ENCODE measurements around the gene C10orf67.
"Not testable (repeated sequence)": the region's sequence is repeated elsewhere in the genome, so short reads cannot be mapped to it uniquely, and the experiment has no call there.

C10orf67 gene

GRCh38 chr10:23263441-23264164 is 81.0 kb downstream of the C10orf67 start:
- DNase-seq = no peak

DNA sequence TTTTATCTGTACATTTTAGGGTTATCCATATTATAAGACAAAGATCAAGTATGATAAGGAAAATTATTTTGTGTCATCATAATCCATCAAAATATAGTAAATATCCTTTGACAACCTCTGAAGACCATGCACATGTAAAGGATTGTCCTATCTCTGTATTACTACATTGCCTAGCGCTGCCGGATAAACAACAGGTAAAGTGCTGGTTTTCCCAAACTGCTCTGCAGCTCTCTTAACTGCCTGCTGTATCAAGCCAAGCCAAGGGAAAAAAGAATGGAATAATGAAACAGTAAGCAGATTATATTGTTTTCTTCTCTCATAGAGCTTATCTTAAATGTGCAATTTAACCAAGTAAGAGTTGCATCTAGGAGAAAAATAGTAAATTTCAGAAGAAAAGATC is 81.7 kb downstream of the C10orf67 start:
- no peak for DNase-seq

DNA sequence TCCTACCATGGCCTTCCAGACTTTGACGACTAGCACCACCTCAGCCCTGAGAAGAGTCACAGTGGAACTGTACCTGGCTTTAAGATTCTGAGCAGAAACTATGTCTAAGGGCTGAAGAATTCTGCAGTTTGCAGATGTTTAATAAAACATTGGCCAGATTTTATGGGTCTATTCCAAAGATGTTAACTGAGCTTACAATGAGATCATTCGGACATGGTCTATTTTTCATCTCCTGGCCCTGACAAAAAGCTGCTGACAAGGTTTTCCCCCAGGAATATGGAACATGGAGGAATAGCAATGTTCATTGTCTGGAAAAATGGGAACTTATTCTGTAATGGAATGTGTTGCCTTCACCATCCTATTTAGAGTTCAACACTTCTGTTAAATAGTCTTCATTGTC is 86.1 kb downstream of the C10orf67 start:
- no peak for DNase-seq

DNA sequence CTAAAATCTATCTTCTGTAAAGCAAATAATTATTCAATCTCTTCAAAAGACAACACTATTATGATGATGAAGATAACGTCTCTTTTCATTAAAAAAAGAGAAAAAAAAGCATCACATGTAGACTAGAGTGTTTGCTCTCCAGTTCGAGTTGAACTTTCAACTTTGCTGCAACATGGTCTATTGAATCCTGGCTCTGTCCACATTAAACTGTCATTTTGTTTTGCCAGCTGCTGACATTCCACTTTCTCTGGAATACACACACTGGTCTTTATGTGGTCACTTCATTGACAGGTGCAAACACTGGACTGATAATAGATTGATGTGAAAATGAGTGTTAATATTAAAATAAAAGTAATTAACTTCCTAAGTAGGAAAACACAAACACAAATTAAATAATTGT is 90.8 kb downstream of the C10orf67 start:
- no peak for DNase-seq

GRCh38 chr10:23252859-23253258 is 91.7 kb downstream of the C10orf67 start:
- not testable (repeated sequence) for DNase-seq

GRCh38 chr10:23241779-23242178 is 102.8 kb downstream of the C10orf67 start:
- not testable (repeated sequence) for DNase-seq

GRCh38 chr10:23238015-23238414 is 106.6 kb downstream of the C10orf67 start:
- no peak for DNase-seq

GRCh38 chr10:23230582-23230981 is 114.0 kb downstream of the C10orf67 start:
- no peak for DNase-seq

GRCh38 chr10:23217471-23217870 is 127.1 kb downstream of the C10orf67 start:
- no peak for DNase-seq

DNA sequence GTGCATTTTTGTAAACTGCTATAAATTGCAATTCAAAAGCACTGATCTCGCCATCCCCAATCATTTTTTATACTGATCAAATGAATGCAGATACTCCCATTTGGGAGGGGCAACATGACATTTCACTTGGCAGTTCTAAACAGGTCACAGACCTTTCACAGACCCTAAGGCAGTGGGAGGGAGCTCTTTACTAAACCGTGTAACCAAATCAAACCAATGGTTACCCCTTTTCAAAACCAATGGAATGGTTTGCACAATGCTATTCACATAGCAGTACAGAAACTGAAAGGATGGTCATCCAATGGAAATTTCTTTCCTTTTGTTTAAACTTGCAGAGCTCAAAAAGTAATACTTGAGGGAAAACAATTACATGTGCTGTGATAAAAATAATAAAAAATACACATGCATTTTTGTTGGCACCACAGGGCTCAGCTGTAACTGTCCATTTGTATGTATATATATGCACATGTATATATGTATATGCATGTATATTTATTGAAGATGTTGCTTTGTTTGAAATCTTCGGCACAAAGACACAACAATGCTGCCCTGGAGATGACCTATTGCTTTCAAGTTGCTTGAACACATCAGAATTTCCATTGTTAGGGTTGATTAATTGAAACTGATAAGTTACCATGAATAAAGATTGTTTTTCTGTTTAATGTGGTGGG is 138.5 kb downstream of the C10orf67 start:
- DNase-seq = no peak

DNA sequence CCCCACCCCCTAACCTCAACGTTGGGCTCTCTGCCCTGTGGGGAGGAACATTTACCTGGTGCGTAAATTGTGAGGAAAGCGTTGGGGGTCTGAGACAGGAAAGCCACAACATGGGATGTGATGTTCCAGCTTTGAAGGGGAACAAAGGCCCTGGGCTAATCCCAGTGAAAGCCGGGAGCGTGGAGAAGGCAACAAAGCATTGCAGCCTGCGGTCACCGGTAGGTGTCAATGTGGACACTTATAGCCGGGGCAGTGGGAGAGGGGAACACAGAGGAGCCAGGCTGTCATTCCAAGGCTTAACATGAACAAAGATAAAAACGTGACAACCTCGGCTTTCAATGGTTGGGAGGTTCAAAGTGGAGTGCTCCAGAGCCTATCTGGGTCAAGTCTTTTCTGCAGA is 139.8 kb downstream of the C10orf67 start:
- no peak for DNase-seq

DNA sequence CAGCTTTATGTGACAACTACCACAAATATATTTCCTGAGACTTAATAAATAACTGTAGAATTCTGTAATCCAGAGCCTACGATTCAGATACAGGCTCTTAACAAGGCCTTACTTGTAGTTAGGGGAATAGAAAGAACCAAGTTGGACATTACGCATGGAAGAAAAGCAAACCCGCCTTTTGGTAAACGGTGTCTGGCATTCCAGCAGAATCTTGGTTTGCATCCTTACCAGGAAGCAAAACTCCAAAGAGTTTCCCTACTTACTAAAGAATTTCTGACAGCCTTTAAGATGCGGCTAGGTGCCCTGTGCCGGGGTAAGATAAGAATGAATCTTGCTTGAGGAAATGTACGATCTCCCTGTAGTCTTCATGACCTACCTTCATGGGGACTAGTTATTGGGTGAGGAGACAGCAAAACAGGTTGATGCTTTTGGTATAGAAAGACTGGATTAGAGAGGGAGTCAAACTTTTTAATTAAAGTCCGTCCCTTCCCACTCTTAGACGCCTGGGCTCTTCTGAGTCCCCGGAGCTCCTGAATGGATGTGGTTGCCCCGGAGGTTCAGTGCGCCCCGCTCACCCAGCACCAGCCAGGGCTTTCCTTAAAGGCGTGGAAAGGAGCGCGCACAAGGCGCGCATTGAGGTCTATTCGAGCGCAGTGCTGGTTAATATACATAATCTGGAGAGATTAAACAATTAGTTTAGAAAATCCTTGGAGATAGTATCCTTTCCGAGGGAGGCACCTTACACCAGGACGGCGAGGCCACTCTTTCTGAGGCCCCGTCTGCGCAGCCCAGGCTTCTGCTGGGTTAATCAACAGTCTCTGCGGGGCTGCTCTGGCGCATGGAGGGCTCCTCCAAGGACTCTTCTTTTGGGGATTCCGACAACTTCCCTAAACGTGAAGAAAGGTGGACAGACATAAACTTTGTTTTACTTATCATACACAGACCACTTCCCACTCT is 140.9 kb downstream of the C10orf67 start:
- no peak for DNase-seq

- DNase-seq = peak; percentile 12
These were observed 141.8 kb downstream of the C10orf67 start for GRCh38 chr10:23202779-23203178.

DNA sequence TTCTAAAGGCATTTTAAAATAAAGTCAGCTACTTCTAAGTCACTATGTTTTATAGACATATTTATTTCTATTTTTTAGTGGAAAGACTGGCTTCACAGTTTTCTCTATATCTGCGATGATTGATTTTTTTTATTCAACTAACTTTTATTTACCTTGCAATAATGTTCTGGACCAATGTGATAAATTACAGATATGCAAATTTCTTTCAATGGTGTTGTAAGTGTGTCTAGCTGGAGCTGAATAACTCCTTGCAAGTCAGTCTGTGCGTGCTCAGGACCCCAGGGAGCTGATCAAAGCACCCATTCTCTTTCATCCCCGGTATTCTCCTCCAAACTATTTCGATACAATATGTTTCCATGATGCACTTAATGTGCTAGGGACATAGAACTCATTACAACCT is 142.8 kb downstream of the C10orf67 start:
- DNase-seq = no peak

DNA sequence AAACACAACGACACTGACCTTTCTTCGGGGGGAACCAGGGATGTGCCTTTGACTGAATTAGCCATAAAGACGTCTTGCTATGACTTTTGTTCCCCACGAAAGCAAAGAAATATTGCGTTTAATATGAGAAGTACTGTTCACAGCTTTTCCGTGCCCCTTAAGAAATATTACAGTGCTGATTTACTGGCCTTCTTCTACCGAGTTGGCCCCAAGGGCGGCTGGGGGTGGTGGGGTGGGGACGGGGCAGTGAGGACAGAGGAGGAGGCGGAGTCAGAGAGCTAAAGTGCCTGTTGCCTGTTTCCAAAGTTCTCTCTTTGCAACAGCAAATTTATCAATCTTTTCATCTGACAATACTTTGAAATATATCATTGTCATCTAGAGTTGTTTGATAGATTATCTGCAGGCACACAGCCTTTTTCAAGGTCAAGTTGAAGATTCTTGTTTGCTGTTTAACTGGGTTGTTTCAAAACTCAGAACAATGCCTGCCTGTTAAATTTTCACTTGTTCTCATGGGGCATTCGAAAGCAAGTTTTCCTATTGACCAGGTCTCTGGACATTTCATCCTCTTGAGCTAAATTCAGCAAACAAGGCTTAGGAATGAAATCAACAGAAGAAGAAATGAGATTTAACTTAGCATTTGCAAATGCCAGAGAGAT is 143.5 kb downstream of the C10orf67 start:
- no peak for DNase-seq

GRCh38 chr10:23200586-23200985 is 144.0 kb downstream of the C10orf67 start:
- DNase-seq = no peak

DNA sequence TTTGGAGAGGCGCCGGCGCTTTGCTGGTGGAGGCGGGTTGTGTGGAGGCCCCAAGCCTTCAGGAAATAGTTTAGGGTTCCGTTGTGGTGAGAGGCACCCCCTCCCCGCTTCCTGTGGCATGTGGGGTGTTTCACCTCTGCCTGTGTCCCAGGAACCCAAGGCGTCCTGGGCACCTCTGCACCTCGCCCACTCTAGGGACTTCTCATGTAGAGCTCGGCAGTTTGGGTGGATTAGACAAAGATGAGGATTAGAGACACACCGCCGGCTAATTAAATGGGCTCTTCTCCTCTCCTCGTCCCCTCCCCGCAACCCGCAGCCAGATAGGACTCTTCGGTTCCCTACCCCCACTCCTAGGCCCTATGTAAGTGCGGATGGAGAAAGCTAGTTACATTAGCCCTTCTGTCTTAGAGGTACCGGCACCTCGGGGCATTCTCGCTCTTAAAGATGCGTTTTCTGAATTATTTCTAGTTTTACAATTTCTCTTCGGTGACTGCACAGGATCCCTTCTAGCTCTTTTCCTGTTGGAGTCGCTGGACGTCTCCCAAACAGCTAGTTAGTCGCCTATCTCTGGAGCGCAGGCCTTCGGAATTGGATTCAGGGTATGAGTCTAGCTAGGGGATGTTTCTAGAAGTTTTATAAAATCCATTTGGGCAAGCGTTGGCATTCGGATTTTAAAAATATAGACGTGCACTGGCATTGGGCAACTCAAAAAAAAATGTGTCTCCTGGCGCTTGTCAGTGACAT is 144.7 kb downstream of the C10orf67 start:
- no peak for DNase-seq

DNA sequence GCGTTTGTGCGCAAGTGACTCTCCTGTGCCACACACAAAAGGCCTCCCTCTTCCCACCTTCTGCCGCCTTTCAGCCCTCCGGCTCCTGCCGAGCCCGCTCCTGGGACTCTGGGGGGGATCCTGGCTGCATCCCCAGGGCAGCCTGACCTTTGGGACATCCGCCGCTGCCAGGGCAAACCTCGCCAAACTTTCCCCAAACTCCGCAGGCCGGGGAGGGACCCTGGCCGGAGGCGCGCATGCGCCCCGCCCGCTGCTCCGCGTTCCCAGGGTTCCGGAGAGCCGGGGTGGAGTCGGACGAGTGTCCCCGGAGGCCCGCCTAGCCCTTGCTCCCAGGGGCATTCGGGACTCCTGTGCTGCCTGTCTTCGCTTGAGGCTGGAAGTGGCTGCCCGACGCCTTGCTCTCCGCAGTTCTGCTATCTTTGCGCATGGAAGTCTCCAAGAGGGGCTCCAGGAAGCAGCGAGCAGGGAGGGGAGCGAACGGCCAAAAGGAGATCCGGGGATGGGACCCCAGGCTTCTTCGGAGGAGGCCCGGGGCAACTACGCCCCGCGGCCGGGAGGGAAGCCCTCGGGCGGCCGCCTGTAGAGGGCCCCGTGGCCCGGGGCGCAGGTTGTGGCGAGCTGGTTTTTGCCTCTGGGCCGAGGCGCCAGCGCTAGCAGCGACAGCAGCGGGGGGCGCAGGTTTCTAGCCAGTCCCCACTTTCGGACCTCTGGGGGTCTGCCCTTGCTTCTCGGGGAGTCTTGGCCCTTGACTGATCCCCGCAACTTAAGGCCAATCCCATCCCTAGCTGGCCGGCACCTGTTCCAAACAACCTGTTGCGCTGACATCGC is 145.4 kb downstream of the C10orf67 start:
- DNase-seq = no peak

GRCh38 chr10:23198610-23198939 is 146.0 kb downstream of the C10orf67 start:
- DNase-seq = peak; percentile 17

DNA sequence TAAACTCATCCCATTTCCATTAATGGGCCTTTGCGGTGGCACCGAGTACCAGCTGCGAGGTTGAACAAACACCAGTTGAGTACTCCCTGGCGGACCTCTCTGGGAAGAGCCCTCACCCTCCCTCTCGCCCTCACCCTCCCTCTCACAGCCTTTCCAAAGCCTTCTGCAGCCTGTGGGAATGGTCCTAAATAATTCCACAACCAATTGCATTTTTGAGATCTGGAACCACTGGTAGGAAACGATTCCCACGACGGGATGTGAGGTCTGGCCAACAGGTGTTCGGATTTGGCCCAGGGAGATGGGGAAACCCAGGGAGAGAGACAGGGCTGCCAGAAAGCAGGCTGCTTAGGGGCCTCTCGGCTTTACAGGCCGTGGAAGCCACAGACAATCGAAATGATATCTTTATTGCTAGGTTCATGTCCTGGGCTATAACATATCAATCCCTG is 147.2 kb downstream of the C10orf67 start:
- peak; percentile 69 for DNase-seq

DNA sequence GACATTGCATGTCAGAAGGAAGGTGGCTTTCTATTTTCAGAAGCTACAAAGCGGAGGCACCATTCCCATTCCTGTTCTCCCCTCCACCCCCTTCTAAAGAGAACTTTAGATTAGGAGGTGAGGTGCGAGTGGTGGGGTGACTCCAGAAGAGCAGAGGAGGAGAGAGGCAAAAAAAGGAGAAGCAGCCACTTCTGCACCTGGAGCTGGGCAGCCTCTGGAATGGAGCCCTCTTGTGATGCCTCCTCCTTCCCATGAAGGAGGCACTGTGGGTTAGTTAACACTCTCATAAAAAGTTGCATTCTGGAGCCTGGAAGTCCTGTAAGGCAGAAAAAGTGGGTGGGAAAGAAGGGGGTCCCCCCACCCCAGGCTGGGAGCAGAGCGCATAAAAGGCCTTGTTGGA is 147.7 kb downstream of the C10orf67 start:
- no peak for DNase-seq

All from NCI-H1092 (cell line).